ENCODE data around the gene SLIT3.

Gene SLIT3

GRCh38 chr5:169162407-169162806, 138.5 kb downstream of the SLIT3 start:
- no peak for TF ChIP-seq CTCF (conservative IDR thresholded peaks at IDR 0.05; ENCODE audit: low read depth, low read length)
- Histone ChIP-seq H3K27ac (no peak overlapping the region), H3K27me3 (ENCODE audit: insufficient read depth, low read depth) (no peaks in the 10 kb centered on the region), H3K4me1 (ENCODE audit: low read depth, poor library complexity, severe bottlenecking) (no peaks in the 10 kb centered on the region), H3K9ac (no peak overlapping the region), H2AFZ (ENCODE audit: low read depth) (no peak overlapping the region), H3K4me2 (no peak overlapping the region), H3K79me2 (ENCODE audit: insufficient read depth, low read depth) (no peaks in the 10 kb centered on the region), H3K4me3 (IDR thresholded peaks at IDR 0.05; ENCODE audit: insufficient read depth, low read depth, low read length) (no peak overlapping the region), H3K36me3 (ENCODE audit: insufficient read depth) (no peaks in the 10 kb centered on the region), H4K20me1 (ENCODE audit: insufficient read depth) (no peaks in the 10 kb centered on the region)

- TF ChIP-seq CTCF (conservative IDR thresholded peaks at IDR 0.05; ENCODE audit: low read depth, low read length): no peak
- Histone ChIP-seq H2AFZ (ENCODE audit: low read depth) (no peak overlapping the region), H3K4me1 (ENCODE audit: low read depth, poor library complexity, severe bottlenecking) (no peaks in the 10 kb centered on the region), H3K27ac (no peak overlapping the region), H3K79me2 (ENCODE audit: insufficient read depth, low read depth) (no peaks in the 10 kb centered on the region), H4K20me1 (ENCODE audit: insufficient read depth) (no peaks in the 10 kb centered on the region), H3K4me2 (no peak overlapping the region), H3K4me3 (IDR thresholded peaks at IDR 0.05; ENCODE audit: insufficient read depth, low read depth, low read length) (no peak overlapping the region), H3K27me3 (ENCODE audit: insufficient read depth, low read depth) (no peaks in the 10 kb centered on the region), H3K36me3 (ENCODE audit: insufficient read depth) (no peaks in the 10 kb centered on the region), H3K9ac (no peak overlapping the region)
Observed at GRCh38 chr5:169161022-169161680, 139.8 kb downstream of the SLIT3 start.

- no peaks in the 10 kb centered on the region for H3K36me3 ChIP-seq (ENCODE audit: insufficient read depth)
- no peak for TF ChIP-seq CTCF (conservative IDR thresholded peaks at IDR 0.05; ENCODE audit: low read depth, low read length)
- no peak overlapping the region for H3K27ac ChIP-seq
- H3K9ac ChIP-seq: no peak overlapping the region
- no peaks in the 10 kb centered on the region for H3K4me1 ChIP-seq (ENCODE audit: low read depth, poor library complexity, severe bottlenecking)
- H3K4me2 ChIP-seq: no peak overlapping the region
- no peaks in the 10 kb centered on the region for H4K20me1 ChIP-seq (ENCODE audit: insufficient read depth)
- H3K27me3 ChIP-seq (ENCODE audit: insufficient read depth, low read depth): no peaks in the 10 kb centered on the region
- H3K79me2 ChIP-seq (ENCODE audit: insufficient read depth, low read depth): no peaks in the 10 kb centered on the region
- H3K4me3 ChIP-seq (IDR thresholded peaks at IDR 0.05; ENCODE audit: insufficient read depth, low read depth, low read length): no peak overlapping the region
- no peak overlapping the region for H2AFZ ChIP-seq (ENCODE audit: low read depth)
Observed at GRCh38 chr5:169160405-169160901, 140.5 kb downstream of the SLIT3 start.

- no peaks in the 10 kb centered on the region for H3K27me3 ChIP-seq (ENCODE audit: insufficient read depth, low read depth)
- no peak overlapping the region for H3K4me2 ChIP-seq
- no peaks in the 10 kb centered on the region for H3K4me1 ChIP-seq (ENCODE audit: low read depth, poor library complexity, severe bottlenecking)
- no peak overlapping the region for H3K9ac ChIP-seq
- H3K4me3 ChIP-seq (IDR thresholded peaks at IDR 0.05; ENCODE audit: insufficient read depth, low read depth, low read length): no peak overlapping the region
- no peaks in the 10 kb centered on the region for H3K36me3 ChIP-seq (ENCODE audit: insufficient read depth)
- H3K27ac ChIP-seq: no peak overlapping the region
- H3K79me2 ChIP-seq (ENCODE audit: insufficient read depth, low read depth): no peaks in the 10 kb centered on the region
- H4K20me1 ChIP-seq (ENCODE audit: insufficient read depth): no peaks in the 10 kb centered on the region
- no peak overlapping the region for H2AFZ ChIP-seq (ENCODE audit: low read depth)
- no peak for TF ChIP-seq CTCF (conservative IDR thresholded peaks at IDR 0.05; ENCODE audit: low read depth, low read length)
Observed at GRCh38 chr5:169158764-169159163, 142.2 kb downstream of the SLIT3 start.
